ENCODE measurements around the gene MMP24OS.

MMP24OS gene

GRCh38 chr20:35290186-35290886 lies 12.4 kb upstream of the MMP24OS start:
- Histone ChIP-seq H3K27me3 (ENCODE audit: insufficient read depth, poor library complexity, severe bottlenecking) (no peaks in the 10 kb centered on the region), H3K4me3 (replicated peaks; ENCODE audit: insufficient read depth, low read length) (no peak overlapping the region), H3K27ac (replicated peaks) (no peak overlapping the region)
- DNase-seq (ENCODE audit: low read depth in 1 of 2, low spot score in 1 of 2) = no peak
- no peak for TF ChIP-seq POLR2AphosphoS5 (IDR thresholded peaks at IDR 0.05; ENCODE audit: low read depth)
- TF ChIP-seq, protein P1, sequence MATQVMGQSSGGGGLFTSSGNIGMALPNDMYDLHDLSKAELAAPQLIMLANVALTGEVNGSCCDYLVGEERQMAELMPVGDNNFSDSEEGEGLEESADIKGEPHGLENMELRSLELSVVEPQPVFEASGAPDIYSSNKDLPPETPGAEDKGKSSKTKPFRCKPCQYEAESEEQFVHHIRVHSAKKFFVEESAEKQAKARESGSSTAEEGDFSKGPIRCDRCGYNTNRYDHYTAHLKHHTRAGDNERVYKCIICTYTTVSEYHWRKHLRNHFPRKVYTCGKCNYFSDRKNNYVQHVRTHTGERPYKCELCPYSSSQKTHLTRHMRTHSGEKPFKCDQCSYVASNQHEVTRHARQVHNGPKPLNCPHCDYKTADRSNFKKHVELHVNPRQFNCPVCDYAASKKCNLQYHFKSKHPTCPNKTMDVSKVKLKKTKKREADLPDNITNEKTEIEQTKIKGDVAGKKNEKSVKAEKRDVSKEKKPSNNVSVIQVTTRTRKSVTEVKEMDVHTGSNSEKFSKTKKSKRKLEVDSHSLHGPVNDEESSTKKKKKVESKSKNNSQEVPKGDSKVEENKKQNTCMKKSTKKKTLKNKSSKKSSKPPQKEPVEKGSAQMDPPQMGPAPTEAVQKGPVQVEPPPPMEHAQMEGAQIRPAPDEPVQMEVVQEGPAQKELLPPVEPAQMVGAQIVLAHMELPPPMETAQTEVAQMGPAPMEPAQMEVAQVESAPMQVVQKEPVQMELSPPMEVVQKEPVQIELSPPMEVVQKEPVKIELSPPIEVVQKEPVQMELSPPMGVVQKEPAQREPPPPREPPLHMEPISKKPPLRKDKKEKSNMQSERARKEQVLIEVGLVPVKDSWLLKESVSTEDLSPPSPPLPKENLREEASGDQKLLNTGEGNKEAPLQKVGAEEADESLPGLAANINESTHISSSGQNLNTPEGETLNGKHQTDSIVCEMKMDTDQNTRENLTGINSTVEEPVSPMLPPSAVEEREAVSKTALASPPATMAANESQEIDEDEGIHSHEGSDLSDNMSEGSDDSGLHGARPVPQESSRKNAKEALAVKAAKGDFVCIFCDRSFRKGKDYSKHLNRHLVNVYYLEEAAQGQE (IDR thresholded peaks at IDR 0.05; ENCODE audit: insufficient replicate concordance, low read depth) = no peak
- TF ChIP-seq GABPA (IDR thresholded peaks at IDR 0.05; ENCODE audit: low read depth) = no peak
- TF ChIP-seq SPI1 (IDR thresholded peaks at IDR 0.05; ENCODE audit: borderline replicate concordance, low read depth) = no peak
- TF ChIP-seq, protein P2, sequence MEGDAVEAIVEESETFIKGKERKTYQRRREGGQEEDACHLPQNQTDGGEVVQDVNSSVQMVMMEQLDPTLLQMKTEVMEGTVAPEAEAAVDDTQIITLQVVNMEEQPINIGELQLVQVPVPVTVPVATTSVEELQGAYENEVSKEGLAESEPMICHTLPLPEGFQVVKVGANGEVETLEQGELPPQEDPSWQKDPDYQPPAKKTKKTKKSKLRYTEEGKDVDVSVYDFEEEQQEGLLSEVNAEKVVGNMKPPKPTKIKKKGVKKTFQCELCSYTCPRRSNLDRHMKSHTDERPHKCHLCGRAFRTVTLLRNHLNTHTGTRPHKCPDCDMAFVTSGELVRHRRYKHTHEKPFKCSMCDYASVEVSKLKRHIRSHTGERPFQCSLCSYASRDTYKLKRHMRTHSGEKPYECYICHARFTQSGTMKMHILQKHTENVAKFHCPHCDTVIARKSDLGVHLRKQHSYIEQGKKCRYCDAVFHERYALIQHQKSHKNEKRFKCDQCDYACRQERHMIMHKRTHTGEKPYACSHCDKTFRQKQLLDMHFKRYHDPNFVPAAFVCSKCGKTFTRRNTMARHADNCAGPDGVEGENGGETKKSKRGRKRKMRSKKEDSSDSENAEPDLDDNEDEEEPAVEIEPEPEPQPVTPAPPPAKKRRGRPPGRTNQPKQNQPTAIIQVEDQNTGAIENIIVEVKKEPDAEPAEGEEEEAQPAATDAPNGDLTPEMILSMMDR (IDR thresholded peaks at IDR 0.05; ENCODE audit: insufficient read depth, low read length) = no peak

GRCh38 chr20:35288325-35289060 lies 10.6 kb upstream of the MMP24OS start:
- Histone ChIP-seq H3K27ac (replicated peaks) (no peak overlapping the region), H3K27me3 (ENCODE audit: insufficient read depth, poor library complexity, severe bottlenecking) (no peaks in the 10 kb centered on the region), H3K4me3 (replicated peaks; ENCODE audit: insufficient read depth, low read length) (no peak overlapping the region)
- TF ChIP-seq GABPA (IDR thresholded peaks at IDR 0.05; ENCODE audit: low read depth) = no peak
- no peak for TF ChIP-seq SPI1 (IDR thresholded peaks at IDR 0.05; ENCODE audit: borderline replicate concordance, low read depth)
- TF ChIP-seq, protein P1 (IDR thresholded peaks at IDR 0.05; ENCODE audit: insufficient replicate concordance, low read depth) = no peak
- no peak for TF ChIP-seq POLR2AphosphoS5 (IDR thresholded peaks at IDR 0.05; ENCODE audit: low read depth)
- TF ChIP-seq, protein P2 (IDR thresholded peaks at IDR 0.05; ENCODE audit: insufficient read depth, low read length) = no peak
- no peak for DNase-seq (ENCODE audit: low read depth in 1 of 2, low spot score in 1 of 2)

- no peak overlapping the region for H3K4me3 ChIP-seq (replicated peaks; ENCODE audit: insufficient read depth, low read length)
- H3K27me3 ChIP-seq (ENCODE audit: insufficient read depth, poor library complexity, severe bottlenecking) = no peaks in the 10 kb centered on the region
- TF ChIP-seq, protein P1 (IDR thresholded peaks at IDR 0.05; ENCODE audit: insufficient replicate concordance, low read depth) = no peak
- no peak for TF ChIP-seq SPI1 (IDR thresholded peaks at IDR 0.05; ENCODE audit: borderline replicate concordance, low read depth)
- TF ChIP-seq POLR2AphosphoS5 (IDR thresholded peaks at IDR 0.05; ENCODE audit: low read depth) = no peak
- TF ChIP-seq, protein P2 (IDR thresholded peaks at IDR 0.05; ENCODE audit: insufficient read depth, low read length) = no peak
- no peak for TF ChIP-seq GABPA (IDR thresholded peaks at IDR 0.05; ENCODE audit: low read depth)
- no peak overlapping the region for H3K27ac ChIP-seq (replicated peaks)
- no peak for DNase-seq (ENCODE audit: low read depth in 1 of 2, low spot score in 1 of 2)
Observed at GRCh38 chr20:35287509-35288324, 9.8 kb upstream of the MMP24OS start.
